ENCODE results near the gene HUWE1. TPM values are rescaled to one million over a fixed set of nuclear protein-coding genes. Genes with fewer than 3 reads are reported as not detected.

HUWE1 gene
- total RNA-seq, 2 experiments from 2014 or later: 213 to 237 TPM

GRCh38 chrX:53715346-53715924 is 28.9 kb upstream of the HUWE1 start:
- Mint-ChIP-seq H3K36me3 (ENCODE audit: low read depth) (peaks cover 16% of the 10 kb centered on the region), H3K4me1 (peaks cover 65% of the 10 kb centered on the region), H3K27me3 (no peaks in the 10 kb centered on the region), H3K27ac (peak overlapping the region; percentile 100), H3K4me3 (peak overlapping the region; percentile 85), H3K9me3 (peaks cover 3% of the 10 kb centered on the region)
- POLR2A ChIA-PET: interaction anchor here (0.9 to 8.9 kb wide), 13 partner anchors 11 to 329 kb away, joined by 3 to 398 read pairs (median 5); partner anchors contain the start of genes HUWE1 and PHF8
- DNase-seq: no peak
- CTCF ChIA-PET: interaction anchor here (1.8 to 2.4 kb wide), 3 partner anchors 18 to 31 kb away, joined by 6 to 10 read pairs (median 10); partner anchors contain the start of gene HUWE1

GRCh38 chrX:53714580-53715345 is 28.2 kb upstream of the HUWE1 start:
- DNase-seq: peak; percentile 75
- Mint-ChIP-seq H3K4me3 (peak overlapping the region; percentile 85), H3K9me3 (peaks cover 3% of the 10 kb centered on the region), H3K4me1 (peaks cover 60% of the 10 kb centered on the region), H3K27ac (peak overlapping the region; percentile 100), H3K36me3 (ENCODE audit: low read depth) (peaks cover 22% of the 10 kb centered on the region), H3K27me3 (no peaks in the 10 kb centered on the region)
- CTCF ChIA-PET: interaction anchor here (0.6 to 2.4 kb wide), 6 partner anchors 9 to 36 kb away, joined by 3 to 10 read pairs (median 4); partner anchors contain the start of gene HUWE1
- POLR2A ChIA-PET: interaction anchor here (0.8 to 8.9 kb wide), 16 partner anchors 15 to 330 kb away, joined by 3 to 398 read pairs (median 4); partner anchors contain the start of genes HUWE1 and PHF8

- POLR2A ChIA-PET: interaction anchor here (0.8 to 8.9 kb wide), 12 partner anchors 16 to 331 kb away, joined by 3 to 398 read pairs (median 4); partner anchors contain the start of genes HUWE1 and PHF8
- H3K36me3 Mint-ChIP-seq (ENCODE audit: low read depth): peaks cover 27% of the 10 kb centered on the region
- H3K27me3 Mint-ChIP-seq: no peaks in the 10 kb centered on the region
- peak overlapping the region; percentile 100 for H3K27ac Mint-ChIP-seq
- H3K9me3 Mint-ChIP-seq: peaks cover 3% of the 10 kb centered on the region
- H3K4me3 Mint-ChIP-seq: peak overlapping the region; percentile 85
- H3K4me1 Mint-ChIP-seq: peaks cover 55% of the 10 kb centered on the region
- CTCF ChIA-PET: interaction anchor here (0.6 to 2.4 kb wide), 5 partner anchors 9 to 36 kb away, joined by 3 to 10 read pairs (median 3); partner anchors contain the start of gene HUWE1
- no peak for DNase-seq
These were observed 27.6 kb upstream of the HUWE1 start for GRCh38 chrX:53713987-53714579.

GRCh38 chrX:53711436-53711835 is 24.9 kb upstream of the HUWE1 start:
- H3K9me3 Mint-ChIP-seq: peaks cover 3% of the 10 kb centered on the region
- no peak for DNase-seq
- peaks cover 35% of the 10 kb centered on the region for H3K4me1 Mint-ChIP-seq
- H3K27ac Mint-ChIP-seq: no peak overlapping the region
- H3K36me3 Mint-ChIP-seq (ENCODE audit: low read depth): peaks cover 29% of the 10 kb centered on the region
- ChIA-PET CTCF (no interaction called here), POLR2A (interaction anchor here (1.3 to 8.9 kb wide), 3 partner anchors 9 to 36 kb away, joined by 3 to 398 read pairs (median 4); partner anchors contain the start of gene HUWE1)
- H3K27me3 Mint-ChIP-seq: no peaks in the 10 kb centered on the region
- H3K4me3 Mint-ChIP-seq: no peak overlapping the region

- Mint-ChIP-seq H3K36me3 (ENCODE audit: low read depth) (peaks cover 39% of the 10 kb centered on the region), H3K27me3 (no peaks in the 10 kb centered on the region), H3K4me3 (no peak overlapping the region), H3K27ac (no peak overlapping the region), H3K4me1 (no peaks in the 10 kb centered on the region), H3K9me3 (no peaks in the 10 kb centered on the region)
- CTCF ChIA-PET: no interaction called here
- no peak for DNase-seq
- POLR2A ChIA-PET: interaction anchor here (1.1 kb wide), 1 partner anchor 21 kb away, joined by 4 read pairs; no protein-coding TSS in a partner anchor
These were observed 18.3 kb upstream of the HUWE1 start for GRCh38 chrX:53704854-53705253.

- POLR2A ChIA-PET: no interaction called here
- CTCF ChIA-PET: no interaction called here
- Mint-ChIP-seq H3K9me3 (no peaks in the 10 kb centered on the region), H3K27me3 (no peaks in the 10 kb centered on the region), H3K27ac (no peak overlapping the region), H3K36me3 (ENCODE audit: low read depth) (peaks cover 38% of the 10 kb centered on the region), H3K4me3 (no peak overlapping the region), H3K4me1 (no peaks in the 10 kb centered on the region)
- DNase-seq: no peak
These were observed 17.8 kb upstream of the HUWE1 start for GRCh38 chrX:53704294-53704693.

GRCh38 chrX:53695946-53696549 is 9.5 kb upstream of the HUWE1 start:
- no peak for DNase-seq
- no peaks in the 10 kb centered on the region for H3K27me3 Mint-ChIP-seq
- H3K9me3 Mint-ChIP-seq: no peaks in the 10 kb centered on the region
- POLR2A ChIA-PET: no interaction called here
- peaks cover 19% of the 10 kb centered on the region for H3K4me1 Mint-ChIP-seq
- CTCF ChIA-PET: no interaction called here
- peaks cover 19% of the 10 kb centered on the region for H3K36me3 Mint-ChIP-seq (ENCODE audit: low read depth)
- H3K4me3 Mint-ChIP-seq: no peak overlapping the region
- no peak overlapping the region for H3K27ac Mint-ChIP-seq

GRCh38 chrX:53694642-53695041 is 8.1 kb upstream of the HUWE1 start:
- ChIA-PET CTCF (interaction anchor here (1.3 kb wide), 1 partner anchor 9 kb away, joined by 5 read pairs; no protein-coding TSS in a partner anchor), POLR2A (interaction anchor here (0.6 to 2.0 kb wide), 3 partner anchors 9 to 21 kb away, joined by 3 to 18 read pairs (median 13); partner anchors contain the start of gene HUWE1)
- Mint-ChIP-seq H3K27me3 (no peaks in the 10 kb centered on the region), H3K36me3 (ENCODE audit: low read depth) (peaks cover 7% of the 10 kb centered on the region), H3K9me3 (no peaks in the 10 kb centered on the region), H3K27ac (no peak overlapping the region), H3K4me3 (no peak overlapping the region), H3K4me1 (peaks cover 26% of the 10 kb centered on the region)
- no peak for DNase-seq

GRCh38 chrX:53688300-53688699 is 1.8 kb upstream of the HUWE1 start:
- ChIA-PET CTCF (no interaction called here), POLR2A (interaction anchor here (7.3 kb wide), 1 partner anchor 26 kb away, joined by 398 read pairs; no protein-coding TSS in a partner anchor)
- no peaks in the 10 kb centered on the region for H3K9me3 Mint-ChIP-seq
- no peaks in the 10 kb centered on the region for H3K27me3 Mint-ChIP-seq
- peaks cover 13% of the 10 kb centered on the region for H3K36me3 Mint-ChIP-seq (ENCODE audit: low read depth)
- no peak for DNase-seq
- no peak overlapping the region for H3K27ac Mint-ChIP-seq
- no peak overlapping the region for H3K4me3 Mint-ChIP-seq
- H3K4me1 Mint-ChIP-seq: peaks cover 19% of the 10 kb centered on the region

- no peak for DNase-seq
- H3K27ac Mint-ChIP-seq: peak overlapping the region; percentile 95
- peaks cover 26% of the 10 kb centered on the region for H3K36me3 Mint-ChIP-seq (ENCODE audit: low read depth)
- H3K27me3 Mint-ChIP-seq: no peaks in the 10 kb centered on the region
- H3K9me3 Mint-ChIP-seq: no peaks in the 10 kb centered on the region
- ChIA-PET CTCF (interaction anchor here (0.9 to 2.0 kb wide), 6 partner anchors 9 to 358 kb away, joined by 3 to 10 read pairs (median 4); partner anchors contain the start of gene PHF8), POLR2A (interaction anchor here (1.0 to 7.3 kb wide), 16 partner anchors 9 to 954 kb away, joined by 3 to 398 read pairs (median 7); partner anchors contain the start of genes FAM120C, PHF8, RIBC1 and SMC1A)
- H3K4me3 Mint-ChIP-seq: peak overlapping the region; percentile 90
- H3K4me1 Mint-ChIP-seq: peaks cover 29% of the 10 kb centered on the region
These were observed 808 bp downstream of the HUWE1 start for GRCh38 chrX:53685711-53686110.

GRCh38 chrX:53684415-53685192 is 1.9 kb downstream of the HUWE1 start:
- Mint-ChIP-seq H3K27me3 (no peaks in the 10 kb centered on the region), H3K36me3 (ENCODE audit: low read depth) (peaks cover 35% of the 10 kb centered on the region), H3K4me1 (peaks cover 36% of the 10 kb centered on the region), H3K4me3 (peak overlapping the region; percentile 90), H3K9me3 (no peaks in the 10 kb centered on the region), H3K27ac (peak overlapping the region; percentile 95)
- ChIA-PET POLR2A (interaction anchor here (0.8 to 7.3 kb wide), 22 partner anchors 9 to 1315 kb away, joined by 3 to 398 read pairs (median 5); partner anchors contain the start of genes APEX2, PHF8, RIBC1 and SMC1A), CTCF (interaction anchor here (1.0 to 1.5 kb wide), 4 partner anchors 13 to 360 kb away, joined by 4 to 10 read pairs (median 5); partner anchors contain the start of gene PHF8)
- no peak for DNase-seq
